Keratinocyte (primary cell): ENCODE data around the gene DNMBP. TPM values are rescaled to one million over a fixed set of nuclear protein-coding genes. Genes with fewer than 3 reads are reported as not detected.

Source experiments
- DNase-seq: peaks from one replicate; pipeline ENCODE4 v3.0.0-alpha.2; 2011; ENCODE audit warnings: low read depth, missing footprints, low spot score
- FAIRE-seq: peaks from 2 replicates; lab custom pipeline; 2011; peaks lifted over from hg19 to GRCh38; lab: Jason Lieb, UNC
- H2AFZ ChIP-seq: 2 replicates; pipeline ENCODE4 v1.6.0; 2012; ENCODE audit warnings: low read length, control low read depth, inconsistent platforms; ENCODE audit not compliant: control insufficient read depth
- H3K27ac ChIP-seq: 2 replicates; pipeline ENCODE4 v1.5.1; 2011; ENCODE audit warnings: low read length; ENCODE audit not compliant: control insufficient read depth, insufficient read depth
- H3K27me3 ChIP-seq: 3 replicates; pipeline ENCODE4 v1.6.0; 2011; ENCODE audit warnings: low read length; ENCODE audit not compliant: control insufficient read depth, insufficient read depth; ENCODE audit errors: extremely low read depth
- H3K36me3 ChIP-seq, 2 experiments: 2 replicates in 1 of 2; 3 replicates in 1 of 2; pipeline ENCODE4 v1.5.1; 2011; ENCODE audit warnings: low read length in 2 of 2, mild to moderate bottlenecking in 1 of 2; ENCODE audit not compliant: control insufficient read depth in 2 of 2, insufficient read depth in 2 of 2; ENCODE audit errors: extremely low read depth in 1 of 2
- H3K4me1 ChIP-seq: 3 replicates; pipeline ENCODE4 v1.5.1; 2011; ENCODE audit warnings: low read length; ENCODE audit not compliant: control insufficient read depth, insufficient read depth; ENCODE audit errors: extremely low read depth
- H3K4me2 ChIP-seq: 3 replicates; pipeline ENCODE4 v1.6.0; 2011; ENCODE audit warnings: low read depth, low read length; ENCODE audit not compliant: control insufficient read depth, insufficient read depth; ENCODE audit errors: extremely low read depth
- H3K4me3 ChIP-seq, 3 experiments: fragments of 200-600 bp in 1 of 3; sonication (generic) in 1 of 3; 2 replicates in 2 of 3; 3 replicates in 1 of 3; pipeline ENCODE4 v1.5.1; 2011 to 2016; ENCODE audit warnings: low read length in 3 of 3, mild to moderate bottlenecking in 3 of 3, control low read depth in 2 of 3, inconsistent platforms in 1 of 3, low read depth in 1 of 3, mixed read lengths in 1 of 3, mixed run types in 1 of 3, moderate library complexity in 1 of 3; ENCODE audit not compliant: control insufficient read depth in 2 of 3, insufficient read depth in 2 of 3; ENCODE audit errors: extremely low read depth in 1 of 3
- H3K79me2 ChIP-seq: 2 replicates; pipeline ENCODE4 v1.6.0; 2012; ENCODE audit warnings: low read length; ENCODE audit not compliant: control insufficient read depth, insufficient read depth
- H3K9ac ChIP-seq: 3 replicates; pipeline ENCODE4 v1.6.0; 2011; ENCODE audit warnings: low read length; ENCODE audit not compliant: control insufficient read depth, insufficient read depth; ENCODE audit errors: extremely low read depth
- H3K9me1 ChIP-seq: 3 replicates; pipeline ENCODE4 v1.6.0; 2011; ENCODE audit warnings: low read length; ENCODE audit not compliant: control insufficient read depth, insufficient read depth; ENCODE audit errors: extremely low read depth
- H3K9me3 ChIP-seq: 2 replicates; pipeline ENCODE4 v1.5.1; 2012; ENCODE audit warnings: low read depth, low read length; ENCODE audit not compliant: control insufficient read depth
- H4K20me1 ChIP-seq: 3 replicates; pipeline ENCODE4 v1.6.0; 2011; ENCODE audit warnings: low read length; ENCODE audit not compliant: control insufficient read depth, insufficient read depth; ENCODE audit errors: extremely low read depth
- EZH2 ChIP-seq: IDR thresholded peaks from one replicate; pipeline ENCODE4 v1.6.1; 2012; ENCODE audit warnings: inconsistent platforms, mild to moderate bottlenecking, low read length, moderate library complexity
- dilution Hi-C: fragments of 300-500 bp; cut with MboI; formaldehyde crosslinking; loops from one replicate; pipeline ENCODE4 v1.7.0; 2020; ENCODE audit warnings: low sequenced_read_pairs; ENCODE audit not compliant: extremely low pct_ligation_motif_present
- polyA plus RNA-seq, 5 experiments: library from polyadenylated mRNA; depleted of rRNA in 3 of 5; stranded (reverse) in 3 of 5; stranded (forward) in 1 of 5; unstranded in 1 of 5; fragments of >200 nt; gene quantifications; 1 replicate in 1 of 5; 2 replicates in 3 of 5; 3 replicates in 1 of 5; pipeline versions ENCODE4 v1.2.1 to v1.2.3, GENCODE V29; 2011 to 2012; ENCODE audit warnings: missing spikeins in 2 of 5, low read depth in 1 of 5, low replicate concordance in 1 of 5
- TF ChIP-seq, protein P1 (sequence below), 3 experiments: IDR thresholded peaks in 1 of 3; conservative IDR thresholded peaks in 1 of 3; optimal IDR thresholded peaks in 1 of 3; 2 replicates in 2 of 3; 3 replicates in 1 of 3; pipeline versions ENCODE3 to v1.5.1; 2011; ENCODE audit warnings: low read length in 3 of 3, mild to moderate bottlenecking in 3 of 3, moderate library complexity in 2 of 3, control low read depth in 1 of 3, inconsistent platforms in 1 of 3; ENCODE audit not compliant: insufficient read depth in 2 of 3; ENCODE audit errors: extremely low read depth in 1 of 3

DNMBP gene
- polyA plus RNA-seq, 1 donor (not counting 4 experiments of a cell fraction or from before 2014, with no cell fraction given), result 15.8 TPM

DNA sequence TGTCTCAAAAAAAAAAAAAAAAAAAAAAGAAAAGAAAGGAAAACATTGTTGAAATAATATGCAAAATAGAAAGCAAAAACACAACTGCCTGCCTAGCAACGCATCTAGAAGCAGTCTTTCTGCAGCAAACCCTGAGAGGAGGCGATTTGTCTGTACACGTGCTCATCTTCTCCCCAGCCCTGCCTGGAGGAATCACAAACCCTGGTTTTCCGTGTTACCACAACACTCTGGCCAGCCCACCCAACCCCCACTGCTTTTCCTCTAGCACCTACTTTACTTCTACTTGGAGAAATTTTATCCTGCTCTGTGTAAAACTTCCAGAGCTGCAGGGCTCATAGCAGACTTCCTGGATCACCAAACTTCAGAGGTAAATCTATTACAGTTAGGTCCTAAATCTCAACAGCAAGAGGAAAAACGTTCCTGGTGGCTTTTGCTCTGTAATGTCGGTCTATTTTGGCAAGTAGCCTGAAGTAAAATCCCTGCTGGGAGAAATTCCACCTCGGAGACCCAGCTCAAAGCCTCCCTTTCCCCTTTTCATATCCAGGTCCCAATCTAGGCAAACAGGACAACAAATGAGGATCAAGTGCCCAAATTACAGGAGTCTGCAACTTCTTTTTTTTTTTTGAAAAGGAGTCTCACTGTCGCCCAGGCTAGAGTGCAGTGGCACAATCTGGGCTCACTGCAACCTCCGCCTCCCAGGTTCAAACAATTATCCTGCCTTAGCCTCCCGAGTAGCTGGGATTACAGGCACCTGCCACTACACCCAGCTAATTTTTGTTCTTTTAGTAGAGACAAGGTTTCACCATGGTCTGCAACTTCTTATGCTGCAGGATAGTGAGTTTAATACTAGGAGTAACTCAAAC is 91.6 kb downstream of the DNMBP start:
- peak overlapping the region; percentile 90 for H3K4me2 ChIP-seq
- no peaks in the 10 kb centered on the region for H3K9me1 ChIP-seq
- FAIRE-seq (peak; percentile 71), DNase-seq (no peak)
- dilution Hi-C loops, result no loop called here
- peak overlapping the region; percentile 71 for H3K9ac ChIP-seq
- H3K79me2 ChIP-seq, result peaks cover 70% of the 10 kb centered on the region
- H3K4me3 ChIP-seq, result peak overlapping the region in 2 of 3 experiments; percentile 40 to 60
- no peaks in the 10 kb centered on the region for H3K9me3 ChIP-seq
- H4K20me1 ChIP-seq, result no peaks in the 10 kb centered on the region
- H3K27ac ChIP-seq, result peak overlapping the region; percentile 85
- peaks cover 37% of the 10 kb centered on the region for H3K4me1 ChIP-seq
- no peak overlapping the region for H2AFZ ChIP-seq
- TF ChIP-seq EZH2, result no peak
- TF ChIP-seq, protein P1, sequence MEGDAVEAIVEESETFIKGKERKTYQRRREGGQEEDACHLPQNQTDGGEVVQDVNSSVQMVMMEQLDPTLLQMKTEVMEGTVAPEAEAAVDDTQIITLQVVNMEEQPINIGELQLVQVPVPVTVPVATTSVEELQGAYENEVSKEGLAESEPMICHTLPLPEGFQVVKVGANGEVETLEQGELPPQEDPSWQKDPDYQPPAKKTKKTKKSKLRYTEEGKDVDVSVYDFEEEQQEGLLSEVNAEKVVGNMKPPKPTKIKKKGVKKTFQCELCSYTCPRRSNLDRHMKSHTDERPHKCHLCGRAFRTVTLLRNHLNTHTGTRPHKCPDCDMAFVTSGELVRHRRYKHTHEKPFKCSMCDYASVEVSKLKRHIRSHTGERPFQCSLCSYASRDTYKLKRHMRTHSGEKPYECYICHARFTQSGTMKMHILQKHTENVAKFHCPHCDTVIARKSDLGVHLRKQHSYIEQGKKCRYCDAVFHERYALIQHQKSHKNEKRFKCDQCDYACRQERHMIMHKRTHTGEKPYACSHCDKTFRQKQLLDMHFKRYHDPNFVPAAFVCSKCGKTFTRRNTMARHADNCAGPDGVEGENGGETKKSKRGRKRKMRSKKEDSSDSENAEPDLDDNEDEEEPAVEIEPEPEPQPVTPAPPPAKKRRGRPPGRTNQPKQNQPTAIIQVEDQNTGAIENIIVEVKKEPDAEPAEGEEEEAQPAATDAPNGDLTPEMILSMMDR (optimal IDR thresholded peaks at IDR 0.05 in 1 of 3, IDR thresholded peaks at IDR 0.05 in 1 of 3, conservative IDR thresholded peaks at IDR 0.05 in 1 of 3; ENCODE audit: extremely low read depth in 1 of 3, insufficient read depth in 2 of 3, low read length in 3 of 3), result no peak
- H3K36me3 ChIP-seq, result peaks cover 0 to 3% of the 10 kb centered on the region in 2 experiments
- H3K27me3 ChIP-seq, result no peaks in the 10 kb centered on the region

DNA sequence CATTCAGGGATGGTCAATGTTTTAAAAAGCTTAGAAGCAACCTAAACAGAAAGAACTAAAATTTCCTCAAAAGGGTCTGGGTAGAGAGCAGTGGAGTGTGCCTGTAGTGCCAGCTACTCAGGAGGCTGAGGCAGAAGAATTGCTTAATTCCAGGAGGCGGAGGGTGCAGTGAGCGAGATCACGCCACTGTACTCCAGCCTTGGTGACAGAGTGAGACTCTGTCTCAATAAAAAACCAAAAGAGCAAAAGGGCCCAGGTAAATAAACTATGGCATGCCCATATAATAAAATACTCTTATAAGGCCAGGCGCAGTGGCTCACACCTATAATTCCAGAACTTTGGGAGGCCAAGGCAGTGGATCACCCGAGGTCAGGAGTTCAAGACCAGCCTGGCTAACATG is 93.0 kb downstream of the DNMBP start:
- Histone ChIP-seq H3K9me1 (no peaks in the 10 kb centered on the region), H3K4me2 (no peak overlapping the region), H3K27ac (no peak overlapping the region), H3K27me3 (no peaks in the 10 kb centered on the region), H3K36me3 (peaks cover 0 to 3% of the 10 kb centered on the region in 2 experiments), H3K79me2 (peaks cover 80% of the 10 kb centered on the region), H3K9ac (no peak overlapping the region), H3K4me1 (peaks cover 28% of the 10 kb centered on the region), H2AFZ (no peak overlapping the region), H4K20me1 (no peaks in the 10 kb centered on the region), H3K4me3 (no peak overlapping the region), H3K9me3 (no peaks in the 10 kb centered on the region)
- TF ChIP-seq EZH2, result no peak
- TF ChIP-seq, protein P1 (optimal IDR thresholded peaks at IDR 0.05 in 1 of 3, IDR thresholded peaks at IDR 0.05 in 1 of 3, conservative IDR thresholded peaks at IDR 0.05 in 1 of 3; ENCODE audit: extremely low read depth in 1 of 3, insufficient read depth in 2 of 3, low read length in 3 of 3), result no peak
- dilution Hi-C loops, result no loop called here
- no peak for DNase-seq
- no peak for FAIRE-seq
